ENCODE data around the gene PDE10A.

DNA sequence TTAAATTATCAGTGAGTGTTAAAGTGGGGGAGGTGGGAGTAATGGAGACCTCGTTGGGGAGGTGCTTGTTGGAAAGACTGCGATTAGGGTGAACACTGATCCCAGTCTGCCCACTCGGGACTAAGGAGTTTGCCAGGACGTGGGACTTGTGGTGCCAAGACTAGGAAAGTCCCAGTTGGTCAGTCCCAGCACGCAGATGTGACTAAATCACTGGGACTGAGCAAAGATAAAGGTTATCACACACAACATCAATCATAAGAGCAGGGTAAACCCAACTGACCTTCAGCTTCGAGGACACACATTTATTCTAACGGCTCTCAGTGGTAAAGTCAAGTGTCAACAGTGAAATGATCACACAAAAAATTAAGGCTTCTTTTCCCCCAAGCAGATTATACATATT, 45.5 kb downstream of the PDE10A start:
- TF ChIP-seq EZH2 (IDR thresholded peaks at IDR 0.05) (no peak), POLR2AphosphoS5 (IDR thresholded peaks at IDR 0.05; ENCODE audit: borderline replicate concordance, low read depth, low read length) (no peak)

Measured in SK-N-MC (cell line).